ENCODE results near the gene AMBRA1.

AMBRA1 gene

DNA sequence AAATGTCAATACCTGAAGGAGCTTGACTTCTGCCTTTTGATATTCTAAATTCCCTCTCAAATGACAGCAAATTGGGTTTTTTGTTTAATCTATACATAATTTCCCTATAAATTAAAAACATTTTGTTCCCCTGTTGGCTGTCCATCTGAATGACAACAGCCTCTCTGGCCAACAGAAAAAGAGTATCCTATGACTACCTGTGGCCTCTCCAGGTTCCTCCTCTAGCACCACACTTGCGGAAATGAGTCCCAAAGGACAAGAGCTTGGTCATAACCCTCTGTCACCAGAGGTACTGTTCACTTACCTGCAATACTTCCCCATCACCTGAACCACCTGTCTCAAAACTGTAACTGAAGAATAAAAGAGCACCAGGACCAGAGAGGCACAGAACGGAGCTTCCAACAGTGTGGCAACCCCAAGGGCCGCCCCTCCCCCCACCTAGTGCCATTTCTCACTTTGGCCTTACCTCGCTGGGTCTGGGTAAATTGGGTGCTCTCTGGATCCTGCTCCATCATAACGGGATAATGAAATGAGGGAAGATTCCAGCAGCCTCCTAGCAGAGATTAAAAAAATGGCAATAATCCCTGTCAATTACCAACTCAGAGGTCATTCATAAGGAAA, 81.5 kb downstream of the AMBRA1 start:
- no peak for DNase-seq (ENCODE audit: extremely low read depth, insufficient read length)
- no peaks in the 10 kb centered on the region for H3K27me3 ChIP-seq (replicated peaks; ENCODE audit: control insufficient read depth, insufficient read depth, low read length)
- TF ChIP-seq CTCF (IDR thresholded peaks at IDR 0.05; ENCODE audit: insufficient read depth, low read length, poor library complexity, severe bottlenecking) = no peak
- no peak overlapping the region for H3K4me3 ChIP-seq (replicated peaks; ENCODE audit: low read depth, low read length)
- H3K36me3 ChIP-seq (ENCODE audit: control insufficient read depth, insufficient read depth, low read length) = peaks cover 6% of the 10 kb centered on the region

GRCh38 chr11:46511342-46511741, 82.5 kb downstream of the AMBRA1 start:
- Histone ChIP-seq H3K36me3 (ENCODE audit: control insufficient read depth, insufficient read depth, low read length) (peaks cover 6% of the 10 kb centered on the region), H3K27me3 (replicated peaks; ENCODE audit: control insufficient read depth, insufficient read depth, low read length) (no peaks in the 10 kb centered on the region), H3K4me3 (replicated peaks; ENCODE audit: low read depth, low read length) (no peak overlapping the region)
- no peak for TF ChIP-seq CTCF (IDR thresholded peaks at IDR 0.05; ENCODE audit: insufficient read depth, low read length, poor library complexity, severe bottlenecking)
- no peak for DNase-seq (ENCODE audit: extremely low read depth, insufficient read length)

DNA sequence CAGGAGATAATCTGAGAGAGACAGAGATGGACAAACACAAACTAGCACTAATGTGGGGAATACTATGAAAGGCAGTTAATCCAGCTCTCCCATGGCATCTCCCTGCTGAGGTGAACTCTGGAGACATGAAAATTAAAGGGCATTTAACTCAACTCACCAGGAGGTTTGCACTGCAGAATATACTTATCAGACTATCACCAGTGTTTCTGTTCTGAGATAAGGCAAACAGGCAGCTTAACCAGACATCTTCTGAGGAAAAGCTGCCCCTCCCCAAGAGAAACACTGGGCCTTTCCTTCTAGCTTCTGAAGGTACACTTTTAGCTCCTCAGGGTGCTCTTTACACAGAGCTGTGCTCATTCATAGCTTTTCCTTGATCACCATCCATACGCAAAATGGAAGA, 85.5 kb downstream of the AMBRA1 start:
- no peaks in the 10 kb centered on the region for H3K27me3 ChIP-seq (replicated peaks; ENCODE audit: control insufficient read depth, insufficient read depth, low read length)
- H3K36me3 ChIP-seq (ENCODE audit: control insufficient read depth, insufficient read depth, low read length) = peaks cover 6% of the 10 kb centered on the region
- no peak for DNase-seq (ENCODE audit: extremely low read depth, insufficient read length)
- no peak for TF ChIP-seq CTCF (IDR thresholded peaks at IDR 0.05; ENCODE audit: insufficient read depth, low read length, poor library complexity, severe bottlenecking)
- H3K4me3 ChIP-seq (replicated peaks; ENCODE audit: low read depth, low read length) = no peak overlapping the region

- H3K36me3 ChIP-seq (ENCODE audit: control insufficient read depth, insufficient read depth, low read length) = peaks cover 6% of the 10 kb centered on the region
- no peak for DNase-seq (ENCODE audit: extremely low read depth, insufficient read length)
- TF ChIP-seq CTCF (IDR thresholded peaks at IDR 0.05; ENCODE audit: insufficient read depth, low read length, poor library complexity, severe bottlenecking) = no peak
- H3K27me3 ChIP-seq (replicated peaks; ENCODE audit: control insufficient read depth, insufficient read depth, low read length) = no peaks in the 10 kb centered on the region
- no peak overlapping the region for H3K4me3 ChIP-seq (replicated peaks; ENCODE audit: low read depth, low read length)
Measured at GRCh38 chr11:46506483-46506791, 87.4 kb downstream of the AMBRA1 start.

DNA sequence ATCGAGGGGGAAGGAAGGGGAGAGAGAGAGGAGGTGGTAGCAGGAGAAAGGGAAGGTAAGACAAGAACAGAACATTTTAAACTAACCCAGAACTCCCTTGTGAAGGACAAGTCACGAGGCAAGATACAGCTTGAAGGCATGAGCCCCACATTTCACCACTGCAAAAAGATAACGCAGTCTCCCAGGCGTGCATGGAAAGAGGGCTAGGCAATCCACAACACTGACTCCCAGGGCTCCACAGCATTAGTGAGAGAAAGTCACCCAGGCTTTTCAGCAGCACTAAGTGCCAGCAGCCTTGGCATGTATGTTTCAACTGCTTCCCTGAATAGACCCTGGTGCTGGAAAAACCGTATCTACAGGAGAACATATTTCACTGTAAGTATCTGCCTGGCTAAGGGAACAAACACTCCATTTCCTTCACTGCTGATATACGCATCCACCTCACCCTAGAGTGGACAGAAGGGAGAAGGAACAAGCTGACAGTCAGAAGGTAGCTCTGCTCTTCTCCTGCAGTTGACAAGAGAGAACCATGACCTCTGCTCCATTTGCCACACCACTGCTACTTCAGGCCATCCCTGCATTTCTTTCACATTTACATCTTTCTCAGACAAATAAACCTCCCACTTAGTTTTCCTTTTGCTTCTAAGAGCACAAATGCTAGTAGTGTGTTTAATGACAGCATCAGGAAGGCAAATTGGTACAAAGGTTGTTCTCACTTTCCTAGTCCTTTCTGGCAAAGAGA, 87.9 kb downstream of the AMBRA1 start:
- Histone ChIP-seq H3K36me3 (ENCODE audit: control insufficient read depth, insufficient read depth, low read length) (peaks cover 5% of the 10 kb centered on the region), H3K4me3 (replicated peaks; ENCODE audit: low read depth, low read length) (no peak overlapping the region), H3K27me3 (replicated peaks; ENCODE audit: control insufficient read depth, insufficient read depth, low read length) (no peaks in the 10 kb centered on the region)
- TF ChIP-seq CTCF (IDR thresholded peaks at IDR 0.05; ENCODE audit: insufficient read depth, low read length, poor library complexity, severe bottlenecking) = no peak
- no peak for DNase-seq (ENCODE audit: extremely low read depth, insufficient read length)

Measured in GM06990 (cell line).